PC-3 (cell line): ENCODE results near the gene GALNT15.

ENCODE experiments used
- CTCF ChIP-seq: fragments of 300-600 bp; sonication (generic); conservative IDR thresholded peaks from 2 replicates; pipeline ENCODE4 v1.5.1; 2017; ENCODE audit warnings: antibody characterized with exemption, low read depth, mild to moderate bottlenecking, low read length
- EZH2 ChIP-seq: fragments of 300-600 bp; sonication (generic); IDR thresholded peaks from one replicate; pipeline ENCODE4 v1.6.1; 2017; ENCODE audit warnings: antibody characterized with exemption, mild to moderate bottlenecking, low read length; ENCODE audit not compliant: unreplicated experiment
- EZH2phosphoT487 ChIP-seq: fragments of 300-600 bp; sonication (generic); IDR thresholded peaks from 2 replicates; pipeline ENCODE4 v1.6.1; 2018; ENCODE audit warnings: mild to moderate bottlenecking, antibody characterized with exemption, low read length, borderline replicate concordance

GRCh38 chr3:16136055-16136454 lies 38.4 kb upstream of the GALNT15 start:
- TF ChIP-seq EZH2phosphoT487 (no peak), CTCF (no peak), EZH2 (no peak)
